T-helper 1 cell treated with Interleukin-12 subunit alpha and Interleukin-12 subunit beta and Interleukin-4 antibody, amounts not matched to agents 30 μg/mL and 1 μg/mL, for 36 hours (primary cell): ENCODE data around the gene ODAD3.
"Not testable (repeated sequence)": the region's sequence is repeated elsewhere in the genome, so short reads cannot be mapped to it uniquely, and the experiment has no call there.

Experiments used
- H3K27ac Mint-ChIP-seq: one replicate; pipeline ENCODE4 v1.8.0; 2021; ENCODE audit warnings: mild to moderate bottlenecking, mixed read lengths
- H3K27me3 Mint-ChIP-seq: one replicate; pipeline ENCODE4 v1.8.0; 2021; ENCODE audit warnings: low read depth, mixed read lengths
- H3K36me3 Mint-ChIP-seq: one replicate; pipeline ENCODE4 v1.8.0; 2021; ENCODE audit warnings: low read depth, mixed read lengths
- H3K4me1 Mint-ChIP-seq: one replicate; pipeline ENCODE4 v1.8.0; 2021; ENCODE audit warnings: low read depth, mixed read lengths
- H3K4me3 Mint-ChIP-seq: one replicate; pipeline ENCODE4 v1.8.0; 2021; ENCODE audit warnings: mild to moderate bottlenecking, moderate library complexity, mixed read lengths
- H3K9me3 Mint-ChIP-seq: one replicate; pipeline ENCODE4 v1.8.0; 2021; ENCODE audit warnings: mixed read lengths

ODAD3 gene

GRCh38 chr19:11435057-11435832 is at the start of gene ODAD3, which contains the start of gene PRKCSH:
Gene ODAD3, minus strand, starts transcription at chr19:11435121. Its CDS starts 105 bp downstream, at chr19:11435016.
Gene PRKCSH, plus strand, starts transcription at chr19:11435635. Its CDS starts 483 bp downstream, at chr19:11436118.
- Mint-ChIP-seq H3K9me3 (no peaks in the 10 kb centered on the region), H3K4me1 (peaks cover 14% of the 10 kb centered on the region), H3K36me3 (peaks cover 13% of the 10 kb centered on the region), H3K27me3 (peaks cover 3% of the 10 kb centered on the region), H3K27ac (peak within 1 kb of the TSS; percentile 99), H3K4me3 (peak within 1 kb of the TSS; percentile 100)

GRCh38 chr19:11483366-11484111 is 48.6 kb upstream of the ODAD3 start:
- no peak overlapping the region for H3K4me3 Mint-ChIP-seq
- no peaks in the 10 kb centered on the region for H3K9me3 Mint-ChIP-seq
- H3K27ac Mint-ChIP-seq = no peak overlapping the region
- H3K27me3 Mint-ChIP-seq = peaks cover 20% of the 10 kb centered on the region
- H3K4me1 Mint-ChIP-seq = peaks cover 19% of the 10 kb centered on the region
- H3K36me3 Mint-ChIP-seq = peaks cover 6% of the 10 kb centered on the region

- peaks cover 6% of the 10 kb centered on the region for H3K36me3 Mint-ChIP-seq
- H3K27me3 Mint-ChIP-seq = peaks cover 30% of the 10 kb centered on the region
Measured at GRCh38 chr19:11482384-11483050, 47.6 kb upstream of the ODAD3 start.

GRCh38 chr19:11481534-11482383 is 46.8 kb upstream of the ODAD3 start:
- Mint-ChIP-seq H3K27ac (peak overlapping the region; percentile 72), H3K27me3 (peaks cover 37% of the 10 kb centered on the region), H3K4me1 (peaks cover 20% of the 10 kb centered on the region)

More at GRCh38 chr19:11482384-11483050, 47.6 kb upstream of the ODAD3 start:
- H3K9me3 Mint-ChIP-seq = no peaks in the 10 kb centered on the region
- peaks cover 20% of the 10 kb centered on the region for H3K4me1 Mint-ChIP-seq
- H3K4me3 Mint-ChIP-seq = peak overlapping the region; percentile 78
- peak overlapping the region; percentile 83 for H3K27ac Mint-ChIP-seq

GRCh38 chr19:11480715-11481533 is 46.0 kb upstream of the ODAD3 start, which contains the start of gene ELAVL3:
Gene ELAVL3, minus strand, starts transcription at chr19:11481046. Its CDS starts 438 bp downstream, at chr19:11480608.
- peak within 1 kb of the TSS; percentile 71 for H3K27ac Mint-ChIP-seq
- peak within 1 kb of the TSS; percentile 78 for H3K4me3 Mint-ChIP-seq
- H3K4me1 Mint-ChIP-seq = peaks cover 20% of the 10 kb centered on the region
- peaks cover 6% of the 10 kb centered on the region for H3K36me3 Mint-ChIP-seq
- peaks cover 41% of the 10 kb centered on the region for H3K27me3 Mint-ChIP-seq
- H3K9me3 Mint-ChIP-seq = no peaks in the 10 kb centered on the region

More at GRCh38 chr19:11481534-11482383, 46.8 kb upstream of the ODAD3 start:
- no peaks in the 10 kb centered on the region for H3K9me3 Mint-ChIP-seq
- peak overlapping the region; percentile 78 for H3K4me3 Mint-ChIP-seq
- H3K36me3 Mint-ChIP-seq = peaks cover 6% of the 10 kb centered on the region

GRCh38 chr19:11479898-11480714 is 45.2 kb upstream of the ODAD3 start:
- Mint-ChIP-seq H3K27me3 (peaks cover 45% of the 10 kb centered on the region), H3K4me3 (no peak overlapping the region), H3K9me3 (no peaks in the 10 kb centered on the region), H3K36me3 (peaks cover 1% of the 10 kb centered on the region), H3K4me1 (peaks cover 19% of the 10 kb centered on the region), H3K27ac (no peak overlapping the region)

- H3K9me3 Mint-ChIP-seq = no peaks in the 10 kb centered on the region
- no peak overlapping the region for H3K27ac Mint-ChIP-seq
- peaks cover 45% of the 10 kb centered on the region for H3K27me3 Mint-ChIP-seq
- H3K4me3 Mint-ChIP-seq = no peak overlapping the region
- H3K4me1 Mint-ChIP-seq = peaks cover 18% of the 10 kb centered on the region
- H3K36me3 Mint-ChIP-seq = no peaks in the 10 kb centered on the region
Measured at GRCh38 chr19:11479090-11479897, 44.4 kb upstream of the ODAD3 start.

GRCh38 chr19:11478167-11479089 is 43.5 kb upstream of the ODAD3 start:
- Mint-ChIP-seq H3K4me3 (no peak overlapping the region), H3K27ac (no peak overlapping the region), H3K9me3 (no peaks in the 10 kb centered on the region), H3K36me3 (no peaks in the 10 kb centered on the region), H3K4me1 (peaks cover 18% of the 10 kb centered on the region), H3K27me3 (peaks cover 49% of the 10 kb centered on the region)

- Mint-ChIP-seq H3K36me3 (no peaks in the 10 kb centered on the region), H3K9me3 (no peaks in the 10 kb centered on the region), H3K27me3 (peaks cover 43% of the 10 kb centered on the region), H3K4me3 (no peak overlapping the region), H3K4me1 (peaks cover 5% of the 10 kb centered on the region), H3K27ac (no peak overlapping the region)
Measured at GRCh38 chr19:11475861-11476260, 40.9 kb upstream of the ODAD3 start.

- H3K27ac Mint-ChIP-seq, H3K36me3 Mint-ChIP-seq, H3K9me3 Mint-ChIP-seq, H3K4me3 Mint-ChIP-seq, H3K4me1 Mint-ChIP-seq: not testable (repeated sequence)
- H3K27me3 Mint-ChIP-seq = peaks cover 43% of the 10 kb centered on the region
Measured at GRCh38 chr19:11475343-11475742, 40.4 kb upstream of the ODAD3 start.

GRCh38 chr19:11473725-11474124 is 38.8 kb upstream of the ODAD3 start:
- Mint-ChIP-seq H3K27ac (no peak overlapping the region), H3K4me1 (peaks cover 2% of the 10 kb centered on the region), H3K9me3 (no peaks in the 10 kb centered on the region), H3K27me3 (peaks cover 37% of the 10 kb centered on the region), H3K36me3 (no peaks in the 10 kb centered on the region), H3K4me3 (no peak overlapping the region)
